HG02885 (cell line): ENCODE results near the gene TMEM183A.

Source experiments
- ATAC-seq: cut with Tn5 transposase; IDR thresholded peaks from one replicate; pipeline ENCODE4 v1.9.1; 2021; ENCODE audit warnings: mild to moderate bottlenecking; ENCODE audit not compliant: unreplicated experiment, poor library complexity

Gene TMEM183A

DNA sequence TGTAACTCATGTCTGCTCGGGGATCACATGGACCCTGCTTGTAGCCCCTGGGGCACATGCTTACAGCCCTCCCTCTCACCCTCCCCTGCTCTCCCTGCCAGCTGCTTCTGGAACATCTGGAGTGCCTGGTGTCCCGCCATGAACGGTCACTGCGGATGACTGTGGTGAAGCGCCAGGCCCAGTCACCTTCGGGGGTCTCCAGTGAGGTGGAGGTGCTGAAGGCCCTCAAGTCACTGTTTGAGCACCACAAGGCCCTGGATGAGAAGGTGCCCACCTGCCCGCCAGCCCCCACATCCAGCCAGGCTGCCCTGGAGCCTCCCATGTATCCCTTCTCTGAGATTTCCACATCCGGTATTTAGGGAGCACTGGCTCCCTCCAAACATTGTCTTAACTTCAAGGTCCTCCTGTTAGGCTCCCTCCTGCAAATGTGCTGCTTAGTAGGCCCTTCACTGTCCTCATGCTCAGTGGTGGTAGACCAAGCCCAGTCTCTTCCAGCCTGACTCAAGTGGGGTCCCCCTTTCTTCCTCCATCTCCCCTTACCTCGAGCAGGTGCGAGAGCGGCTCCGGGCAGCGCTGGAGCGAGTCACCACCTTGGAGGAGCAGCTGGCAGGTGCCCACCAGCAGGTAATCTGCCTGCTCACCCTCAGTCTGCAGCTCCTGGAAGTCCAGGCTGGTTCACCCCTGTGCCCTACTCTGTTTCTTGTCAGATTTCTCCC is 36.8 kb downstream of the TMEM183A start:
- no peak for ATAC-seq

DNA sequence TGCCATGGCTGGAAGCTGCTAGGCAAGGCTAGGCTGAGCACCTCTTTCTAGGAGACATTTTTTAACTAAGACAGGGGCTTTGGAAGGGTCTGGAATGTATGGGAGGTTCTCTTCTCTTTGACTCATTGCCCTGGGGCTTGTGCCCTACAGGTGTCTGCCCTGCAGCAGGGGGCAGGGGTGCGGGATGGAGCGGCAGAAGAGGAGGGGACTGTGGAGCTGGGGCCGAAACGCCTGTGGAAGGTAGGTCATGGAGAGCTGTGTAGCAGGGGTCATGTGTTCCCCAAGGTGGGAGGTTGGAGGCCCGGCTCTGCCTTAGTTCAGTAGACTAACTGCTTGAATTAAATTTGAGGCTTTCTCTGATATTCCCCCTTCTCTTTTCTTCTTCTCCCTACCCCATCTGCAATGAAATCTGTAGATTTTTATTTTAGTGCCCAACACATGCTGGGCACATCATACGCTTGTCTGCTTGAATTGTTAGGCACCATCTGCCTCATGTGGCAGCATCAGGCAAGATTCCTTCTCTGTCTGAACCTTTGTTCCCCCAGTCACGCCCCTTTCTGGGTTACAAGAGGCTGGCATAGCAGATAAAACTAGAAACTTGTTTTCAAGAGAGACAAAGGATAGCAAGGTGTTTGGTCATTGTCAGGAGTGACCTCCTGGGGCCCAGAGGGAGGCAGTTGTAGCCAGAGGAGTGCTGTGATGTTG is 37.5 kb downstream of the TMEM183A start:
- no peak for ATAC-seq

DNA sequence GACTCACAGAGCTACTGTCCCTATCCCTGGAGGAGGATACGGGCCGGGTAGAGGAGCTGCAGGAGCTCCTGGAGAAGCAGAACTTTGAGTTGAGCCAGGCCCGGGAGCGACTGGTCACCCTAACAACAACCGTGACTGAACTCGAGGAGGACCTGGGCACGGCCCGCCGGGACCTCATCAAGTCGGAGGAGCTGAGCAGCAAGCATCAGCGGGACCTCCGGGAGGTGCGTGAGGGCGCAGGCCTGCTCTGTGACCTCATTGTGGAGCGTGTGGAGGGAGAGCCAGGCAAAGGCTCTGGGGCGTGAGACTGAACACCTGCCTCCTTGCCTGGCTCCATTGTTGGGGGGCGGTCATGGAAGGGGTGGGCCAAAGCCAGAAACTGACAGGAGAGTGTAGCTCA is 38.2 kb downstream of the TMEM183A start:
- ATAC-seq = no peak

DNA sequence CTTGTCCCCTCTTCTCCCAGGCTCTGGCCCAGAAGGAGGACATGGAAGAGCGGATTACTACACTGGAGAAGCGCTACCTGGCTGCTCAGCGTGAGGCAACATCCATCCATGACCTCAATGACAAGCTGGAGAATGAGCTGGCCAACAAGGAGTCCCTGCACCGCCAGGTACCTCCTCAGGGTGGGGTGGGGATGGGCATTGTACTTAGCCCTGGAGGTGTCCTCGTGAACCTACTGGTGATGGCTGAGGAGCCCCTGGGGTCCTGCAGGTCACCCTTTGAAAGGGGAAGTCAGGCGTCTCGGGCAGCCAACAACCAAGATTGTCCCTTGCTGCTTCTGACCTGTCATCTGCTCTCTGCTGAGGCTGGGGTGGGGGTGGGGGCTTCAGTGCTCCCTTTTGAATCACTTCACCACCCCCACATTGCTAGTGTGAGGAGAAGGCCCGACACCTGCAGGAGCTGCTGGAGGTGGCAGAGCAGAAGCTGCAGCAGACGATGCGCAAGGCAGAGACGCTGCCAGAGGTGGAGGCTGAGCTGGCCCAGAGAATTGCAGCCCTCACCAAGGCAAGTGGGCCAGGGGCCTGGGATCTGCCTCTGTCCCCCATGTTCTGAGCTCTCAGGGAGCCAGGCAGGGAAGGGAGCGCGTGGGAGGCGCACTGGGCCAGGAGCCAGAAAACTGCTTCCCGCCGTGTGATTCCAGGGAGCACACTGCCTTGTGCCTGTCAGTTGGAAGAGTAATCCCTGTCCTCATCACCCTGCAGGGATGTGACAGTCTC is 38.8 kb downstream of the TMEM183A start:
- ATAC-seq = no peak

DNA sequence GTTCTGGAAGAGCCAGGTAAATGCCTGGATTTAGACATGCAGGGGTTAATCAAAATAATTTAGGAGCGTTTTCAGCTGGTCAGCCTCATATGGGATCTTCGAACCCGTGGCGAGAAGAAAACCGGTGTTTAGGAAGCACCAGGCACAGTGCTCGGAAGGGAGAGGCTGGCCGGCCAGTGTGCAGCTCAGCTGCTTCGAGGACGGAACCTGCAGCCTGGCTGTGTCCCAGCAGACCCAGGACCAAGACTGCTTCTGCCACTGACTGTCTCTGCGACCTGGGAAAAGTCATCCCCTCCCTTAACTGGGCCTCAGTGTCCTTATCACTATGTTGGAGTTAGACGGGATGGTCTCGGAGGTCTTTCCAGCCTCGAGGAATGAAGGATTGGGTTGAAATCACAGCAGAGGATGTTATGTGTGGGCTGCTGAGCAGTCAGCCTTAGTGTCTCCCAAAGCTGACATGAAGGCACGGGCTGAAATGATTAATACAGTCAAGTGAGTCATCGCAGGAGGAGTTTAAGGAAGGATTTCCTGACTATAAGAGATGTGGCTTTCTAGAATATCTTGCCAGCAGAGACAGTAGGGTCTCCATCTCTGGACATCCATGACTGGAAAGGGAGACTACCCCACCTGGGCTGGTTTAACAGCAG is 39.9 kb downstream of the TMEM183A start:
- ATAC-seq = no peak

DNA sequence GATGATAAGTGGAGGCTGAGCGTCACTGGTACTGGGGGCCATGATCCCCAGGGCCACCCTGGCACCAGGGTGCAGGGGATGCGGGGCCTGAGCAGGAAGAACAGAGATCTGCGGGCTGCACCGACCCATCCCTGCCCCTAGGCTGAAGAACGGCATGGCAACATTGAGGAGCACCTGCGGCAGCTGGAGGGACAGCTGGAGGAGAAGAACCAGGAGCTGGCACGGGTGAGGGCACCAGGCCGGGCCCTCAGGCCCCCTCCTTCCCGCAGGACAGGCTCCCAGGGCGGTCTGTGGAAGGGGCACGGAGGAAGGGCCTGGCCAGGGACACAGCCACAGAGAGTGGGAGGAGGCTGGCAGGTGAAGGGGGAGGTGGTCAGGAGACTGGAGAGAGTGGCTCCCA is 40.9 kb downstream of the TMEM183A start:
- no peak for ATAC-seq

DNA sequence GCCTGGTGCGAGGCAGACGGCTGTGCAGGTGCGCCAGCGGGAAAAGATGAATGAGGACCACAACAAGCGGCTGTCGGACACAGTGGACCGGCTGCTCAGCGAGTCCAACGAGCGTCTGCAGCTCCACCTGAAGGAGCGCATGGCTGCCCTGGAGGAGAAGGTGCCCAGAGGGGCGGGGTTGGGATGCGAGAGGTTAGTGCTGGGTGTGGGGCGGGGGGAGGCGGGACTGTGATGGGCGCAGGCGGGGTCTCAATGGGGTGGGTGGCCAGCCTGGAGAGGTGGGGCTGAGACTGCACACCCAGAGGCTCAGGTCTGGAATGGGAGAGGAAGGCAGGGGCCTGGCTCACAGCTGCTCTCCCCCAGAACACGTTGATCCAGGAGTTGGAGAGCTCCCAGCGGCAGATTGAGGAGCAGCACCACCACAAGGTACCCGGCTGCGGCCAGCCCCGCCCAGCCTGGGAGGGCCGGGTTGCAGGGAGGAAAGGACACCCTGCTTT is 41.4 kb downstream of the TMEM183A start:
- no peak for ATAC-seq

DNA sequence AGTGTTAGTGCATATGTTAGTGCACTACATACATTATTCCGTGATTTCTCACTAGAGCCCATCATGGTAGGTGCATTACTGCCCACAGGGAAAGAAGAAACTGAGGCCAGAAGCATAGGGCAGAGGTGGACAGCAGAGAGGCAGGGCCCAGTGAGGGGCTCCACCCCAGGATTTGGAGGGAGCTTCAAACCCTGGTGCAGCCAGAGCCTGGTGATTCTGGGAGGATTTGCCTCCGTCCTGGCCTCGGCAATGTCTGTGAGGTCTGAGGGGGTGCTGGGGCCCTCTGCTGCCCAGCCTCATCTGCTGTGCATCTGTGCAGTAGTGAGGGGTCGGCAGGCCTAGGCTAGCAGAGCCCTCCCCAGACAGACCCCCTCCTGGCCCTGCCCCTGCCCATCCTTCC is 41.9 kb downstream of the TMEM183A start:
- no peak for ATAC-seq

DNA sequence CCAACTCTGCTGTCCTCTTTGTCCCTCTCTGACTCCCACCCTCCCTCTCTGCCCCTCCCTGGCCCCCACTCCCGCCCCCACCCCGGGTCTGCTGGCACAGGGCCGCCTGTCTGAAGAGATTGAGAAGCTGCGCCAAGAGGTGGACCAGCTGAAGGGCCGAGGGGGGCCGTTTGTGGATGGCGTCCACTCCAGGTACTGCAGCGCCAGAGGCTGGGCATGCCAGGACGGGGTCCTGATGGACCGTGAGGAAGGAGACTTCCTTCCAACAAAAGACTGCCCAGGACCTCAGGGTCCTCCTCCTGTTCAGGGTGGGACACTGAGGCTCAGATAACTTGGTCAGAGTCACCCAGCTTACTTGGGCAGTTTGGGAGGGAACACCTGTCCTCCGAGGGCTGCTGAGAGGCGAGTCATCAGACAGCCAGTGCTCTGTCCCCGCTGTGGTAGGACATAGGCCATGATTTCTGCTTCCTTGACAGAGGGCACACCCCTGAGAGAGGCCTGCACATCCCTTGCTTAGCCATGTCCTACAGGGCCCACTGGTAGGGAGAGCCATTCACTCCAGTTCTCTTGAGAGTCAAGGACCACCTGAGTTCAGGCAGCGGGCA is 42.5 kb downstream of the TMEM183A start:
- ATAC-seq = no peak

DNA sequence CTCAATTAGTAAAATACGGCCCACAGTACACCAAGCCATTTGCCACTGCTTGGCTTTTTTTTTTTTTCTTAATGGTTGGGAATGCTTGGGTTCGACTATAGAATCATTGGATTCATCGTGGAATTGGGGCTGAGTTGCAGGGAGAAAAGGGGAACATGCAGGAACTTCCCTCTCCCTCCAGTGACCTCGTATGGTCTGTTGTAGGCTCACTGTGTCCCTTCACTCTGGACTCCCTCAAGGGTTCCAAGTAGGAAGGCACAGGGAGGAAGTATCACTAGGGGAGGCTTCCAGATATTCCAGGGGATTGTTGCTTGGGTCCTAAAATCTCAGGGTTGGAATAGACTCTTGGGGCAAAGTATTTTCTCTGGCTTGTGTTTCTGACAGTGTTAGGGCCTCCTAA is 43.7 kb downstream of the TMEM183A start:
- ATAC-seq = no peak

DNA sequence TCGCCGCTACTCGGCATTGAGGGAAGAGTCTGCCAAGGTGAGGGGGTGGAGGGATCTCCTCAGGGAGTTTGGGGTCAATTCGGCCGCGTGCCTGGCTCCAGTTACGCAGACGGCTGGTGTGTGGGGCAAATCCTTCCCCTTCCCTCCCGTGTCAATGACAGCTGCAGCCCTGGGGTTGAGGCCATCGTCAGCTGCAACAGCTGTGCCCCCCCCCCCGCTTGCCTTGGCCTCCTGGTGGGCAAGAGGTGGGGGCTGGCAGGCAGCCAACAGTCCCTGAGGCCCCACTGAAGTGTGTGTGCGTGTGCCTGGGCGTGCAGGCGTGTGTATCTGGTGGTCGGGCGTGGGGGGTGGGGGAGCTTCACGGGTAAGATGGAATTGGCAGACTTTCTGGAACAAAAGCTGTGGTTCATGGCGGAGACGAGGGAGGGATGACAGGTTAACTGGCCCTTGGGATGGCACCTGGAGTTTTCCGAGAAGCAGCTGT is 44.7 kb downstream of the TMEM183A start:
- ATAC-seq = no peak

DNA sequence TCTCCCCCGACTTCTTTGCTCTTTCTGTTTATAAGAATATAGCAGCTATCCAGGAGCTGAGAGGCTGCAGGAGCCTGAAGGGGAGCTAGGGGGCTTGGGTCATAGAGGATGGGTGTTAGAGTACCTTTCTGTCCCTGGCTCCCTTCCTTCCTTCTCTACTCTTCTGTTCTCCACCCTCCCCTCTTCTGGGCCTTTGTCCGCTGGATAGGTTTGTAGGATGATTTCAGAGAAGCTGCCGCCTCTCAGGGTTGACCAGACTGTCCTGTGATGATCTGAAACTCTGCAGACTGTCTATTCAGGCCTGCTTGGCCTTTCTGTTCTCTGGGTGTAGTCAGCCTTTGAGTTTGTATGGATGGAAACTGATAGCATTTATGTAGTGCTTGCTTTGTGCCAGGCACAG is 45.4 kb downstream of the TMEM183A start:
- no peak for ATAC-seq

DNA sequence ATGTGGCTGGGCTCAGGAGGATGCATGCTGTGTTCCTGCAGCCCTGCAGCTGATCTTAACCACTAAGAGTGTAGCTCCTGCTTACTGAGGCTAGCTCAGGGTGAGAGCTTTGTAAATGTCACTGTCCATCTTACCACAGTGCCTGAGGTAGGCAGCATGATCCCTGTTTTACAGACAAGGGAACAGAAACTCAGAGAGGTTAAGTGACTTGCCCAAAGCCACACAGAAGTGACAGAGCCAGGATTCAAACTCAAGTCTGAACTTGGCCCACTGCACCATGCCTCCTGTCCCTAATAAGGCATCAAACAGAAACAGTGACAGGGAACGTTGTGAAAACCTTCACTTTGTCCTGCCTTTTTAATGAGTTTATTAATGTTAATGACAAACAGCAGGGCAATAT is 47.0 kb downstream of the TMEM183A start:
- ATAC-seq = no peak

DNA sequence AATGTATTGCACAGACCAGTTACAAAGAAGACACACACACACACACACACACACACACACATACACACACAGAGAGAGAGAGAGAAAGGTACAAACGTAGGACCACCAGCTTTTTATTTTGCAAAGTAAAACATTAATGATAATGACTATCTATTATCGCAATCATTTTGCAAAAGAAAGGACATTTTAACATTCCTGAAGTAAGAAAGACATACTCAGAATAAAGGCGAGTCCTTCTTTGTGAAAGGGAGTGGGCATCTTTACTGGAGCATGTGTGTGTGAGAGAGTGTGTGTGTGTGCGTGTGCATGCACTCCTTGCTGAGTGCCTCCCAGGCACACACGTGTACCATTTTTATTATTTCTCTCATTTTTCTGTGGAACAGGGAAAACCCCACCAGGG is 47.5 kb downstream of the TMEM183A start:
- ATAC-seq = no peak

DNA sequence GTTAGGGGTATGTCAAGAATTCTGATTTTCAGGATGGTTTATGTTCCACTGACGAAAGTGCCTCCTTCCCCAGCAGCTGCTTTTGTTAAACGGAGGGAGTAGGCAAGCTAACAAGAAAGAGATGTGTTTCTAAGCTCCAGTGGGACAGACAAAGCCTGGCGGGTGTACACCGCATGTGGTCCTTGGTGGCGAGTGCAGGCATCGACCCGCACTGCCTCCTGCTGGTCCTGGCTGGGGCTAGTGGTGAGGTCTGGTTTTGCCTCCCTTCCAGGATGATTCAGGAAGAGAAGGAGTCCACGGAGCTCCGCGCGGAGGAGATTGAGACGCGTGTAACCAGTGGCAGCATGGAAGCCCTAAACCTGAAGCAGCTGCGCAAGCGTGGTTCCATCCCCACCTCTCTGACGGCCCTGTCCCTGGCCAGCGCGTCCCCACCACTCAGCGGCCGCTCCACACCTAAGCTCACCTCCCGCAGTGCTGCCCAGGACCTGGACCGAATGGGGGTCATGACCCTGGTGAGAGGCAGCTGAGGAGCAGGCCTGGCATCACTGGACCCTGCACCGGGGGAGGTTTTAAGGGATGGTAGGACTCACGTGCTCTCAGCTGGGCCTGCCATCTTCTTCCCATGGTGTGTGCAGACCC is 48.1 kb downstream of the TMEM183A start:
- no peak for ATAC-seq

DNA sequence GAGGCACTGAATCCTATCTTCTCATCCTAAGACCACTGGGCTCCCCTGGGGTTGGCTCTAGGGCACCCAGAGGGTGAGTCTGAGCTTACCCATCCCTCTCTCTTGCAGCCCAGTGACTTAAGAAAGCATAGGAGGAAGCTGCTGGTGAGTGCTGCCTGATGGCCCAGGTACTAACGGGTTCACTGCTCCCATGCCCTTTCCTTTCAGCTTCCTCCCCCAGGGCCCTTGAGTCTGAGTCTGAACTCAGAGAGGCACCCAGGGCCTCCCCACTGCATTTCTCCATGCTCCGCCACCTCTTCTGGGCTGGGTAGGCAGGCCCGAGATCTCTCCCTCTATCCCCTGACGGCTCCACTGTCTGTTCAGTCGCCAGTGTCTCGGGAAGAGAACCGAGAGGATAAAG is 48.8 kb downstream of the TMEM183A start:
- no peak for ATAC-seq

DNA sequence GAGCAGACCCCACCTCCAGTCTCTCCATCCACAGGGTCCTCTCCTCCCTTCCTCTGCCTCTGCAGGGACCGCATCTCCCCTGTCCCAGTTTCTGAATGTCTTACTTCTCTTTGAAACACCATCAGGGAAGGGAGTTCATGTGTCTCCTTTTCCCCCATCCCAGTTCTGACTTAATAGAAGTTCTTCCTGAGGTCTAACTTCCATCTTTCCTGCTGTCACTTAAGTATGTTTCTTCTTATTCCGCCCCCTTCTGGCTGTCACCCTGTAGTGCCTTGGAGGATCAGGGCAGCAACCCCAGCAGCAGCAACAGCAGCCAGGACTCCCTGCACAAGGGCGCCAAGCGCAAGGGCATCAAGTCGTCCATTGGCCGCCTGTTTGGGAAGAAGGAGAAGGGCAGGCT is 49.3 kb downstream of the TMEM183A start:
- no peak for ATAC-seq

DNA sequence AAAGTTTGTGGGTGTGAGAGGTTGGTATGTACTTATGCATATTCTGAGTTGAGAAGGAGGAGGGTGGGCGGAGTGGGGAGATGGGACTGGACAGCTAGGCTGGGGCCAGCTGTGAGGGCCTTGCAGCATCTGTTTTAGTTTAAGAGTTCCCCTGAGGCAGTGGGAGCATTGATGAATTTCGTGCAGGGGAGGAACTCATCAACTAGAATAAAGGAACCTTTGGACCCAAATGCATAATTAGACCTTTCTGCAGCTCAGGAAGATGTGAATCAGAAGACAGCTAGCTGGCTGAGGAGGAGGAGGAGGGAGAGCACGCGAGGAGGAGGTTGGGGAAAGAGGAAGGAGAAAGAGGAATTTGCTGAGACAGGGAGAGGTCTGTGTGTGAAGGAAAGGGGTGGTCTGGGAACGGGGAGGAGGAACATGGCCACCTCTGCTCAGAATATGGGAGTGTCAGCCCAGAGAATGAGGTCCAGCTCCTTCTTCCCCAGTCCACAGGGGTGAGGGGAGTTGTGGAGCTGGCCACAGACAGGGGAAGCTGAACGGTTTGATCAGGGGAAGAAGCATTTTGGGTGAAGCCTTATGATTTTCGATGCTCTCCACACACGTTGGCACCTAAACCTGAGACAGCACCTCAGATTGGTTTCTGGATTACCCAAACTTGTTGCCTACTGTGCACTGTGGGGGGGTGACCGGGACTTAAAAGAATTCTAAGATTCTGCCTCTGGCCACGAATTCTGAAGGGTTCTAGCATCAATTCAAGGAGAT is 50.9 kb downstream of the TMEM183A start:
- no peak for ATAC-seq

DNA sequence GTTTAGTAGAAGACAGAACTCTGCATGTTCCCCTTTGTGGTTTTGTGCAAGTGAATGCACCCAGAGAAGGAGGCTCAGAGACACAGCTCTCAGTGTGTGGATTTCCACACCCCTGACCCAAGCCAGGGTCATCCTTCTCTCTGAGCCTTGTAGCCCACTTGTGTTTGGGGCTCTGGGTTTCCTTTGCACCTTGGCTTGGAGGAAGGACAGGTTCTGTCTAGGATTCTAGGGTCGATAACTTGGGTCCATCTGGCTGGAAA is 51.4 kb downstream of the TMEM183A start:
- no peak for ATAC-seq
